ENCODE results near the gene SMG5. TPM values are rescaled to one million over a fixed set of nuclear protein-coding genes. Genes with fewer than 3 reads are reported as not detected.

The SMG5 gene
- total and polyA plus RNA-seq, 2 experiments from 2014 or later, result 54.9 to 65.9 TPM

DNA sequence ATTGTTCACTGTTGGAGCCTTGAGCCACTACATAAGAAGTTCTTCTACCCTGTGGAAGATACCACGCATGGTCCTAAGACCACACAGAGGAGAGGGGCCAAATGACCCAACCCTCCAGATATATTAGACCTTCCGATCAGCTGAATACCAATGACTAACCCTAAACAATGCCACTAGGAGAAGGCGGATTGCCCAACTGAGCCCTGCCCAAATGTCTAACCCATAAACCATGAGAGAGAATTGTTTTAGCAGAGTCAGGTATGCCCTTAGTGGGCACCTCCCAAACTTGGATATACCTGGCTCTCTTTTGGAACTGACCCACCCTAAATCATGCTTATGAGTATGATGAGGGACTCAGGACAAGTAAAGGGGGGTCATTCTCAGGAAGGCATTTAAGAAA is 12.3 kb downstream of the SMG5 start:
- H4K20me1 ChIP-seq (ENCODE audit: insufficient read depth, poor library complexity, severe bottlenecking), result no peaks in the 10 kb centered on the region
- H3K4me3 ChIP-seq, result no peak overlapping the region
- no peak overlapping the region for H2AFZ ChIP-seq
- no peaks in the 10 kb centered on the region for H3K27me3 ChIP-seq
- 98% methylated on average over 3 of the region's 3 CpGs for WGBS (ENCODE audit: low lambda C conversion rate, missing lambda C conversion rate)
- H3K27ac ChIP-seq, result no peak overlapping the region
- no peak overlapping the region for H3K4me2 ChIP-seq
- DNase-seq (ENCODE audit: low spot score), result no peak
- no peaks in the 10 kb centered on the region for H3K4me1 ChIP-seq (ENCODE audit: insufficient read depth)
- H3K9me3 ChIP-seq (ENCODE audit: low read depth), result no peaks in the 10 kb centered on the region
- H3K9me2 ChIP-seq (replicated peaks; ENCODE audit: insufficient read depth), result no peaks in the 10 kb centered on the region
- peaks cover 2% of the 10 kb centered on the region for H3K79me2 ChIP-seq
- H3K36me3 ChIP-seq (replicated peaks; ENCODE audit: insufficient read depth, low read depth), result no peaks in the 10 kb centered on the region
- TF ChIP-seq EZH2phosphoT487 (IDR thresholded peaks at IDR 0.05; ENCODE audit: low read depth, severe bottlenecking, unreplicated experiment) (no peak), EZH2 (IDR thresholded peaks at IDR 0.05; ENCODE audit: borderline replicate concordance) (no peak)
- TF ChIP-seq, protein P1, sequence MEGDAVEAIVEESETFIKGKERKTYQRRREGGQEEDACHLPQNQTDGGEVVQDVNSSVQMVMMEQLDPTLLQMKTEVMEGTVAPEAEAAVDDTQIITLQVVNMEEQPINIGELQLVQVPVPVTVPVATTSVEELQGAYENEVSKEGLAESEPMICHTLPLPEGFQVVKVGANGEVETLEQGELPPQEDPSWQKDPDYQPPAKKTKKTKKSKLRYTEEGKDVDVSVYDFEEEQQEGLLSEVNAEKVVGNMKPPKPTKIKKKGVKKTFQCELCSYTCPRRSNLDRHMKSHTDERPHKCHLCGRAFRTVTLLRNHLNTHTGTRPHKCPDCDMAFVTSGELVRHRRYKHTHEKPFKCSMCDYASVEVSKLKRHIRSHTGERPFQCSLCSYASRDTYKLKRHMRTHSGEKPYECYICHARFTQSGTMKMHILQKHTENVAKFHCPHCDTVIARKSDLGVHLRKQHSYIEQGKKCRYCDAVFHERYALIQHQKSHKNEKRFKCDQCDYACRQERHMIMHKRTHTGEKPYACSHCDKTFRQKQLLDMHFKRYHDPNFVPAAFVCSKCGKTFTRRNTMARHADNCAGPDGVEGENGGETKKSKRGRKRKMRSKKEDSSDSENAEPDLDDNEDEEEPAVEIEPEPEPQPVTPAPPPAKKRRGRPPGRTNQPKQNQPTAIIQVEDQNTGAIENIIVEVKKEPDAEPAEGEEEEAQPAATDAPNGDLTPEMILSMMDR (IDR thresholded peaks at IDR 0.05; ENCODE audit: poor library complexity), result no peak

DNA sequence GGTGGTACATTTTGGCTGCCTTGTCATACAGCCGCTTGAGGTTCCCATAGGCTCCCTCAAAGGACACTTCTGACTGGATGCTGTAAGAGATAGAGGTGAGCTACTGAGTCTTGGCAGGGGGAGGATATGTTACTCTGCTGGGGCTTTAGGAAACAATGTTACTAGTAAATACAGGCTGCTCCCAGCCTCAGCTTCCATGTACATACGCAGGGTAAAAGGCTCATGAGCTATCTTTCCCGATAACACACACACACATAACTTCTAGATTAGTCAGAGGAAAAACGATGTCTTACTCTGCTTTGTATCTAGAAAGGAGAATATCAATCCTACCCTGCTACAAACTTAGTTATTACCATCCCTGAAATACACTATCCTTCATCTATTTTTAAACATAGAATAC is 14.3 kb downstream of the SMG5 start:
- Histone ChIP-seq H3K9me3 (ENCODE audit: low read depth) (no peaks in the 10 kb centered on the region), H3K4me1 (ENCODE audit: insufficient read depth) (no peaks in the 10 kb centered on the region), H3K4me3 (no peak overlapping the region), H3K36me3 (replicated peaks; ENCODE audit: insufficient read depth, low read depth) (no peaks in the 10 kb centered on the region), H2AFZ (no peak overlapping the region), H3K79me2 (no peaks in the 10 kb centered on the region), H3K4me2 (no peak overlapping the region), H4K20me1 (ENCODE audit: insufficient read depth, poor library complexity, severe bottlenecking) (no peaks in the 10 kb centered on the region), H3K27me3 (no peaks in the 10 kb centered on the region), H3K27ac (no peak overlapping the region), H3K9me2 (replicated peaks; ENCODE audit: insufficient read depth) (no peaks in the 10 kb centered on the region)
- 86% methylated on average over 4 of the region's 4 CpGs for WGBS (ENCODE audit: low lambda C conversion rate, missing lambda C conversion rate)
- no peak for TF ChIP-seq EZH2 (IDR thresholded peaks at IDR 0.05; ENCODE audit: borderline replicate concordance)
- no peak for DNase-seq (ENCODE audit: low spot score)

DNA sequence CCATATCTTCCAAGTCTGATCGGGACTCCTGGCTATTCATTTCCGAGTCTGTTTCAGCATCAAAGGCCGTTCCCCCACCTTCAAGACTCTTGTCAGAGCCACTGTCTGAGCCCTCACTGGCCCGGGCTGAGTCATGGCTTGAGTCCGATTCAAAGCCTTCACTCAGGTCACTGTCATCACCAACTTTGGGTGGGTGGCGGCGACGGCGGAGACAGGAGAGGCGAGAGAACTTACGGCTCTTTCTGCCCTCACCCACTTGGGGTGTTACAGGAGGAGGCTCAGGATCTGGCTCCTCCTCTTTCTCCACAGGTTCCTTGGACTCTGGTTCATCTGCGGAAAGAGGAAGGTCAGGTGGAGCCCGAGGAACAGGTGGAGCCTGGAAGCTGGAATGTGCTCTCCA is 16.6 kb downstream of the SMG5 start:
- no peak overlapping the region for H3K4me3 ChIP-seq
- WGBS (ENCODE audit: low lambda C conversion rate, missing lambda C conversion rate), result 97% methylated on average over 13 of the region's 13 CpGs
- no peak for TF ChIP-seq EZH2 (IDR thresholded peaks at IDR 0.05; ENCODE audit: borderline replicate concordance)
- no peak for TF ChIP-seq EZH2phosphoT487 (IDR thresholded peaks at IDR 0.05; ENCODE audit: low read depth, severe bottlenecking, unreplicated experiment)
- TF ChIP-seq, protein P1 (IDR thresholded peaks at IDR 0.05; ENCODE audit: poor library complexity), result no peak
- H3K36me3 ChIP-seq (replicated peaks; ENCODE audit: insufficient read depth, low read depth), result no peaks in the 10 kb centered on the region
- H3K27me3 ChIP-seq, result no peaks in the 10 kb centered on the region
- H4K20me1 ChIP-seq (ENCODE audit: insufficient read depth, poor library complexity, severe bottlenecking), result no peaks in the 10 kb centered on the region
- H3K9me2 ChIP-seq (replicated peaks; ENCODE audit: insufficient read depth), result no peaks in the 10 kb centered on the region
- DNase-seq (ENCODE audit: low spot score), result no peak
- H3K4me1 ChIP-seq (ENCODE audit: insufficient read depth), result no peaks in the 10 kb centered on the region
- H3K4me2 ChIP-seq, result no peak overlapping the region
- no peaks in the 10 kb centered on the region for H3K9me3 ChIP-seq (ENCODE audit: low read depth)
- no peak overlapping the region for H2AFZ ChIP-seq
- H3K79me2 ChIP-seq, result no peaks in the 10 kb centered on the region
- H3K27ac ChIP-seq, result no peak overlapping the region

DNA sequence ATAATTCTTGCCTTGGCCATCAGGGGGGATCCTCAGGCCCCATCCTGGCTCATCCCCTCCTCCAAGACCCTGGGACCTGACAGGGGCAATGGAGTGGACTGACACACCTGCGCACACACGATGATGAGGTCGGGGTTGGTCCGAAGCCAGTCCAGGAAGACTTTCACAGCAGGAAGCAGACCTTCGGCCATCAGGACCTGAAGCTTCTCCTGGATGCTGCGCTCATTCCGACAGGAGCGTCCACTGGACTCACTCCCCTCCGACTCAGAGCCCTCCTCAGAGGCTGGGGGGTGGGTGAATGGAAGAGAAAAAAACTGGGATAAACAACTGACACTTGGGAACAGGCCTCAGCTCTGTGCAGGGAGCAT is 19.4 kb downstream of the SMG5 start:
- H3K27me3 ChIP-seq, result no peaks in the 10 kb centered on the region
- TF ChIP-seq EZH2phosphoT487 (IDR thresholded peaks at IDR 0.05; ENCODE audit: low read depth, severe bottlenecking, unreplicated experiment) (no peak), EZH2 (IDR thresholded peaks at IDR 0.05; ENCODE audit: borderline replicate concordance) (no peak)
- TF ChIP-seq, protein P1 (IDR thresholded peaks at IDR 0.05; ENCODE audit: poor library complexity), result no peak
- H3K9me3 ChIP-seq (ENCODE audit: low read depth), result no peaks in the 10 kb centered on the region
- no peaks in the 10 kb centered on the region for H3K9me2 ChIP-seq (replicated peaks; ENCODE audit: insufficient read depth)
- DNase-seq (ENCODE audit: low spot score), result no peak
- no peak overlapping the region for H3K27ac ChIP-seq
- no peaks in the 10 kb centered on the region for H3K36me3 ChIP-seq (replicated peaks; ENCODE audit: insufficient read depth, low read depth)
- H3K4me3 ChIP-seq, result no peak overlapping the region
- H4K20me1 ChIP-seq (ENCODE audit: insufficient read depth, poor library complexity, severe bottlenecking), result no peaks in the 10 kb centered on the region
- no peaks in the 10 kb centered on the region for H3K79me2 ChIP-seq
- 92% methylated on average over 9 of the region's 9 CpGs for WGBS (ENCODE audit: low lambda C conversion rate, missing lambda C conversion rate)
- H3K4me1 ChIP-seq (ENCODE audit: insufficient read depth), result no peaks in the 10 kb centered on the region
- H3K4me2 ChIP-seq, result no peak overlapping the region
- H2AFZ ChIP-seq, result no peak overlapping the region
